ENCODE measurements around the gene DYNC2I2.
"Not testable (repeated sequence)": the region's sequence is repeated elsewhere in the genome, so short reads cannot be mapped to it uniquely, and the experiment has no call there.

DNA sequence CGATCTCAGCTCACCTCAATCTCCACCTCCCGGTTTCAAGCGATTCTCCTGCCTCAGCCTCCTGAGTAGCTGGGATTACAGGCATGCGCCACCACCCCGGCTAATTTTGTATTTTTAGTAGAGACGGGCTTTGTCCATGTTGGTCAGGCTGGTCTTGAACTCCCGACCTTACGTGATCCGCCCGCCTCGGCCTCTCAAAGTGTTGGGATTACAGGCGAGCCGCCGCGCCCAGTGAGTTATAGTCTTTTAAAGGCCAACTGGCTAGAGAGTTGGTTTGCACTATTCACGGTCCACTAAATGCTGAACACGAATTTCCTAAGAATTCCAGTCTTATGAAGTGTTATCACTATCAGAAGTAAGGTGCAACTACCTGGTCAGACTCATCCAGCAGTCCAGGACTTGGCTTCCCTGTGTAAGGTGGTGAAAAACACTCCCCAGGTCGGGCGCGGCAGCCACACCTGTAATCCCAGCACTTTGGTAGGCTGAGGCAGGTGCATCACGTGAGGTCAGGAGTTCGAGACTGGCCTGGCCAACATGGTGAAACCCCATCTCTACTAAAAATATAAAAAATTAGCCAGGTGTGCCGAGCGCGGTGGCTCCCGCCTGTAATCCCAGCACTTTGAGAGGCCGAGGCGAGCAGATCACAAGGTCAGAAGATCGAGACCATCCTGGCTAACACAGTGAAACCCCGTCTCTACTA is 42.6 kb upstream of the DYNC2I2 start:
- TF ChIP-seq, protein P1, sequence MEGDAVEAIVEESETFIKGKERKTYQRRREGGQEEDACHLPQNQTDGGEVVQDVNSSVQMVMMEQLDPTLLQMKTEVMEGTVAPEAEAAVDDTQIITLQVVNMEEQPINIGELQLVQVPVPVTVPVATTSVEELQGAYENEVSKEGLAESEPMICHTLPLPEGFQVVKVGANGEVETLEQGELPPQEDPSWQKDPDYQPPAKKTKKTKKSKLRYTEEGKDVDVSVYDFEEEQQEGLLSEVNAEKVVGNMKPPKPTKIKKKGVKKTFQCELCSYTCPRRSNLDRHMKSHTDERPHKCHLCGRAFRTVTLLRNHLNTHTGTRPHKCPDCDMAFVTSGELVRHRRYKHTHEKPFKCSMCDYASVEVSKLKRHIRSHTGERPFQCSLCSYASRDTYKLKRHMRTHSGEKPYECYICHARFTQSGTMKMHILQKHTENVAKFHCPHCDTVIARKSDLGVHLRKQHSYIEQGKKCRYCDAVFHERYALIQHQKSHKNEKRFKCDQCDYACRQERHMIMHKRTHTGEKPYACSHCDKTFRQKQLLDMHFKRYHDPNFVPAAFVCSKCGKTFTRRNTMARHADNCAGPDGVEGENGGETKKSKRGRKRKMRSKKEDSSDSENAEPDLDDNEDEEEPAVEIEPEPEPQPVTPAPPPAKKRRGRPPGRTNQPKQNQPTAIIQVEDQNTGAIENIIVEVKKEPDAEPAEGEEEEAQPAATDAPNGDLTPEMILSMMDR (IDR thresholded peaks at IDR 0.05): not testable (repeated sequence)
- TF ChIP-seq POLR2A (IDR thresholded peaks at IDR 0.05): not testable (repeated sequence)

Data from body of pancreas (tissue), 4 donors.